OCI-M1 (cell line): Measurements from ENCODE around the gene TMBIM4.

Source experiments
- DNase-seq: peaks from one replicate; lab custom pipeline; 2025; lab: John Stamatoyannopoulos, UW

Gene TMBIM4

GRCh38 chr12:66140731-66141130 is 29.1 kb downstream of the TMBIM4 start:
- peak; percentile 22 for DNase-seq

- DNase-seq = no peak
Measured at GRCh38 chr12:66139328-66139727, 30.5 kb downstream of the TMBIM4 start.

GRCh38 chr12:66137937-66138336 is 31.9 kb downstream of the TMBIM4 start:
- no peak for DNase-seq

- no peak for DNase-seq
Measured at GRCh38 chr12:66132408-66132807, 37.4 kb downstream of the TMBIM4 start.

DNA sequence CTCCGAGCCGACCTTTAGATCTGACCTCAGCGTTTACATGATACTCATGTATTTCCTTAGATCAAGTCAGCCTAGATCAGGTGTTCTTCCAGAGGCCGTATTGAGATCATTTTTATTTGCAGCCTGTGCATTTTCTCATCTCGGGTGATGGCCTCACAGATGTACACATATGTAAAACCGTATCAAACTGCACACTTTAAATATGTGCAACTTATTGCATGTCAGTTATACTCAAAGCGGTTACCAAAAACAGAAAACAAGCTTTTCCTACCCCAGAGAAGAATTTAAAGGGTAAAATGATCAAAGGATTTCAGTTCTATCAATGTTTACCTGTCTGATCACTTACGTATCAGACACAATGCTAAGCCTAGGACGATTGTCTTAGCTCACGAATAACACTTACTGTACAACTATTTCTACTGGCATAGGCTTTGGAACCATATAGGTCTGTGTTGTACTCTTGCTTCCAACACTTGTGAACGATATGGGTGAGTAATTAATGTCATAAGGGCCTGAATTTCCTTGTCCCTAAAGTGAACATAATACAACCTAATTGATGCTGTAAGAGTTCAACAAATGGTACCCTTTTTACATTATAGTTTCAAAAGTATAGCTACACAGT is 38.6 kb downstream of the TMBIM4 start:
- DNase-seq = no peak

GRCh38 chr12:66130267-66131066 is 39.3 kb downstream of the TMBIM4 start, which contains the start of gene LLPH:
LLPH (minus strand) TSS chr12:66130750; CDS start chr12:66129106, 1,644 bp downstream.
- peak; percentile 93 for DNase-seq

DNA sequence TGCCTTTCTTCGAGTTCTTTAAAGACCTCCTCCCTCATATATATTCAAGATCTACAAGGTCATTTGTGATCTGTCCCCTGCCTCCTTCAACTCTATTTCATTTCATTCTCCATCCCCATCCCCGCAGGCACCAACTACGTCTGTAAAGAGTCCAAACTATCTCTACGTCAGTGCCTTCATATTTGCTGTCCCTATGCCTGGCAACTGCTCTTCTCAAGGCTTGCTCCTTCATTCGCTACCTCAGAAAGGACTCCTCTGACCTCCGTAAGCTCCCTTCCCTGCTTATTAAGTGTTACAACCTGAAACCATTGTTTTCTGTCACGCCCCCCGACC is 39.9 kb downstream of the TMBIM4 start:
- DNase-seq = no peak

DNA sequence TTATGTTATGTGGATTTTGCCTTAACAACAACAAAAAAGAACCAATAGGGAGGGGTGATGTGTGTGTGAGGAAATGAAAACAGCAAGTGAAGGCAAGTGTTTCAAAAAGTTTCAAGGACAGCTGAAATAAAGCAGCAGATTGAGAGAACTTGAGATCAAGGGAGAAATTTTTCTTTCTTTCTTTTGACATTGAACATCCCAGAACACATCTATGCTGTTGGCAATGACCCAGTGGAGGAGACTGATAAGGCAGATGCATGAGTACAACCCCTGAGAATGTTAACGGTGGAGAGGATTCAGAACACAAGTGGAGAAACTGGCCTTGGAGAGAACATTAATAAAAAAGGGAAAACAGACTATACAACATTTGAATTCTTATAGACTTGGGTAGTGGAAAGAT is 42.1 kb downstream of the TMBIM4 start:
- no peak for DNase-seq

DNA sequence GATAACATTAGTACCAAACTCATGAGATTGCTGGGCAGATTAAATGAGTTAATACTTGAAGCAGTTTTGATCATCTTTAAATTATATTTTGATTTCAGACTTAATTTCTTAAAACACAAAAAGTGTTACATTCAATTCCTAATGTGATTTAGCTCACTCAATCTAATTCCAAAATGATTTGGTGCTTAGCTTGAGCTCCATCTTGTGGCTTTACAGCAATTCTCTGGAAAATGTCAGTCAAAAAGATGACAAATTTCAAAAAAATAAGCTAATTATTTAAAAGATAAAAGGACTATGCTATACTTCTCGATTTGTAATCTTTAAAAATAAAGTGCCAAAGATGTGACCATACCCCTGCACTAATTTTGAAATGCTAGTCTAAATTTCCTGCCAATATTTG is 49.3 kb downstream of the TMBIM4 start:
- DNase-seq = no peak

DNA sequence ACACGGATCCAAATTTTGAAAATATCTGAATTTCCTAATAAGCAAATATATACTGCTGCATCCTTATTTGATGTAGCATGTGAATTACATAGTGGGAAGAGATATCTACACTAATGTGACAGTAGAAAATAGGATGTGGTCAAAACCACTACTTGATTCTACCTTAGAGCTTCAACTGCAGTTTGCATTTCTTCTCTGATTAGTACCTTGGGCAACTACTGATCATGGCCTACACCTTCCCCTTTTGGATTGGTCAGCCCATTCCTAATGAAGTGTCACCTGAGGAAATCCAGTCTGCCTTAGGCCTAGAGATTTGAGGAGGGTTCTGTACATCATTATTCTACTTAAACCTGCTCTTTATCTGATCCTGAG is 49.9 kb downstream of the TMBIM4 start:
- peak; percentile 53 for DNase-seq

GRCh38 chr12:66119229-66119869 is 50.4 kb downstream of the TMBIM4 start:
- DNase-seq = peak; percentile 53

DNA sequence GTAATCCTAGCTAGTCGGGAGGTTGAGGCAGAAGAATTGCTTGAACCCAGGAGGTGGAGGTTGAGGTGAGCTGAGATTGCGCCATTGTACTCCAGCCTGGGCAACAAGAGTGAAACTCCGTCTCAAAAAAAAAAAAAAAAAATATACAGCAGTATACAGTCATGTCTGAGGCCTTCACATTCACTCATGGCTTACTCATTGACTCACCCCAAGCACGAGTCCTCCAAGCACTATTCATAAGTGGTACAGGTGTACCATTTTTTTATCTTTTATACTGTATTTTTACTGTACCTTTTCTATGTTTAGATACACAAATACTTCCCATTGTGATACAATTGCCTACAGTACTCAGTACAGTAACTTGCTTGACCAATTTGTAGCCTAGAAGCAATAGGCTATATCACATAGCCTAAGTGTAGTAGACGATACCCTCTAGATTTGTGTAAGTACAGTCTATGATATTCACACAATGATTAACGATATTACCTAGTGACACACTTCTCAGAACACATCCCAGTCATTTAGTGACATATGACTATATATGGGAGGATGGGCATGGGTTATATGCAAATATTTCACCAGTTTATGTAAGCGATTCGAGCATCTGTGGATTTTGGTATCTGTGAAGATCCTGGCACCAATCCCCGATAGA is 51.4 kb downstream of the TMBIM4 start:
- DNase-seq = no peak

GRCh38 chr12:66117242-66117641 is 52.6 kb downstream of the TMBIM4 start:
- no peak for DNase-seq

GRCh38 chr12:66115071-66115600 is 54.7 kb downstream of the TMBIM4 start:
- no peak for DNase-seq

- DNase-seq = no peak
Measured at GRCh38 chr12:66113471-66113870, 56.3 kb downstream of the TMBIM4 start.

GRCh38 chr12:66111605-66112004 is 58.2 kb downstream of the TMBIM4 start:
- DNase-seq = no peak

DNA sequence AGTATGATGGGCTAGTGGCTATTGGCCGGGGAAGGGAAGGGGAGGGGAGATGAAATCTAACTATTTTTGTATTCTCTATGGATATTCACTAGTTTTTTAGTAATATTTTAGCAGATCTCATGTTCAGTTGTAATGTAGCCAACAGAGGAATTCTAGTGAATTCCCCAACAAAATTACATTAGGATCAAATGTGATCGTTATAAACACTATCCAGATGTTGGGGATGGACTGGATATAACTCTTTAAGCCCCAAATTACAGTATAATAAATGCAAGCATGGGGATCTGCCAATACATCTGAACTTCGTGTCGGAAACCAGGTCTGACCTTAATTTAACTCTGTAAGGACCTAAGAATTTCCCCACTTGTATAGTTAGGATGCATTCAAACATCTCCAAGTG is 60.7 kb downstream of the TMBIM4 start:
- DNase-seq = no peak

- no peak for DNase-seq
Measured at GRCh38 chr12:66108386-66108785, 61.4 kb downstream of the TMBIM4 start.

GRCh38 chr12:66107451-66107915 is 62.3 kb downstream of the TMBIM4 start:
- peak; percentile 97 for DNase-seq

- peak; percentile 14 for DNase-seq
Measured at GRCh38 chr12:66103016-66103913, 66.5 kb downstream of the TMBIM4 start.

- no peak for DNase-seq
Measured at GRCh38 chr12:66092559-66093269, 77.1 kb downstream of the TMBIM4 start.
